Neural cell (in vitro differentiated cells): ENCODE measurements around the gene IL1A. TPM values are rescaled to one million over a fixed set of nuclear protein-coding genes. Genes with fewer than 3 reads are reported as not detected.

ENCODE experiments used
- H2AFZ ChIP-seq: fragments of 200-600, 300-800 bp; sonication (generic), shearing (Covaris generic); 2 replicates; pipeline ENCODE4 v1.6.0; 2014; ENCODE audit warnings: low read depth, mild to moderate bottlenecking, antibody characterized with exemption, low read length, moderate library complexity
- H3F3A ChIP-seq: fragments of 200-600 bp; shearing (Covaris generic); 2 replicates; pipeline ENCODE4 v1.6.1; 2016; ENCODE audit warnings: mild to moderate bottlenecking, moderate library complexity, mixed read lengths, antibody characterized with exemption, low read length; ENCODE audit not compliant: insufficient read depth, poor library complexity, severe bottlenecking
- H3K27ac ChIP-seq: fragments of 200-600, 300-800 bp; sonication (generic), shearing (Covaris generic); 2 replicates; pipeline ENCODE4 v1.5.1; 2014; ENCODE audit warnings: mild to moderate bottlenecking, low read length, moderate library complexity
- H3K27me3 ChIP-seq: fragments of 300-800, 200-600 bp; sonication (generic), shearing (Covaris generic); 2 replicates; pipeline ENCODE4 v1.6.0; 2014; ENCODE audit warnings: mild to moderate bottlenecking, low read depth, low read length, moderate library complexity; ENCODE audit not compliant: insufficient read depth
- H3K36me3 ChIP-seq: fragments of 300-800, 200-600 bp; sonication (generic), shearing (Covaris generic); 2 replicates; pipeline ENCODE4 v1.5.1; 2014; ENCODE audit warnings: mild to moderate bottlenecking, antibody characterized with exemption, low read length, moderate library complexity; ENCODE audit not compliant: insufficient read depth
- H3K4me2 ChIP-seq: fragments of 300-800, 200-600 bp; sonication (generic), shearing (Covaris generic); 2 replicates; pipeline ENCODE4 v1.6.0; 2014; ENCODE audit warnings: mild to moderate bottlenecking, low read length
- H3K4me3 ChIP-seq: fragments of 300-800, 200-600 bp; sonication (generic), shearing (Covaris generic); 2 replicates; pipeline ENCODE4 v1.5.1; 2014; ENCODE audit warnings: mild to moderate bottlenecking, low read length, moderate library complexity
- H3K79me2 ChIP-seq: fragments of 200-600 bp; shearing (Covaris generic); replicated peaks from 2 replicates; pipeline ENCODE4 v1.6.0; 2014; ENCODE audit warnings: mild to moderate bottlenecking, low read length, moderate library complexity; ENCODE audit not compliant: insufficient read depth
- H3K9ac ChIP-seq: fragments of 300-800, 200-600 bp; sonication (generic), shearing (Covaris generic); 2 replicates; pipeline ENCODE4 v1.6.1; 2016; ENCODE audit warnings: mild to moderate bottlenecking, low read length, mixed read lengths
- H3K9me2 ChIP-seq: fragments of 200-600 bp; shearing (Covaris generic); 2 replicates; pipeline ENCODE4 v1.6.1; 2016; ENCODE audit warnings: mild to moderate bottlenecking, low read length, mixed read lengths; ENCODE audit not compliant: insufficient read depth
- H3K9me3 ChIP-seq: fragments of 200-600, 300-800 bp; sonication (generic), shearing (Covaris generic); 2 replicates; pipeline ENCODE4 v1.6.1; 2016; ENCODE audit warnings: mild to moderate bottlenecking, mixed run types, low read length, moderate library complexity, mixed read lengths
- H4K20me1 ChIP-seq: fragments of 200-600 bp; shearing (Covaris generic); 2 replicates; pipeline ENCODE4 v1.6.1; 2016; ENCODE audit warnings: mild to moderate bottlenecking, mixed run types; ENCODE audit not compliant: insufficient read depth
- EP300 ChIP-seq: fragments of 450-650 bp; conservative IDR thresholded peaks from 2 replicates; pipeline ENCODE4 v1.6.1; 2014; ENCODE audit warnings: antibody characterized with exemption, mild to moderate bottlenecking, moderate library complexity; ENCODE audit not compliant: poor library complexity, severe bottlenecking
- EZH2 ChIP-seq: fragments of 200-600, 300-800 bp; shearing (Covaris generic), sonication (generic); IDR thresholded peaks from 2 replicates; pipeline ENCODE4 v1.6.1; 2014; ENCODE audit warnings: antibody characterized with exemption, low read length, borderline replicate concordance, mild to moderate bottlenecking; ENCODE audit not compliant: insufficient read depth, poor library complexity, severe bottlenecking
- MXI1 ChIP-seq: fragments of 450-650 bp; conservative IDR thresholded peaks from 2 replicates; pipeline ENCODE4 v1.6.1; 2014; ENCODE audit warnings: antibody characterized with exemption, mild to moderate bottlenecking; ENCODE audit not compliant: poor library complexity, severe bottlenecking
- POLR2AphosphoS5 ChIP-seq: IDR thresholded peaks from 2 replicates; pipeline ENCODE4 v1.6.1; 2012
- RAD21 ChIP-seq: fragments of 450-650 bp; conservative IDR thresholded peaks from 2 replicates; pipeline ENCODE4 v1.6.1; 2014; ENCODE audit warnings: antibody characterized with exemption, mild to moderate bottlenecking, moderate library complexity
- REST ChIP-seq: IDR thresholded peaks from 2 replicates; pipeline ENCODE4 v1.6.1; 2012; ENCODE audit warnings: borderline replicate concordance
- SMC3 ChIP-seq: fragments of 450-650 bp; conservative IDR thresholded peaks from 2 replicates; pipeline ENCODE4 v1.6.1; 2014; ENCODE audit warnings: antibody characterized with exemption, mild to moderate bottlenecking, moderate library complexity; ENCODE audit not compliant: poor library complexity
- TAF1 ChIP-seq: IDR thresholded peaks from 2 replicates; pipeline ENCODE4 v1.6.1; 2012; ENCODE audit warnings: low read depth
- polyA plus RNA-seq: library from polyadenylated mRNA; depleted of rRNA; stranded (reverse); fragments of >200 nt; gene quantifications from 2 replicates; pipeline ENCODE4 v1.2.3, GENCODE V29; 2014
- TF ChIP-seq, protein P1 (sequence below): fragments of 450-650 bp; IDR thresholded peaks from 2 replicates; pipeline ENCODE4 v1.5.1; 2014; ENCODE audit warnings: antibody characterized with exemption, mild to moderate bottlenecking, moderate library complexity; ENCODE audit not compliant: poor library complexity, severe bottlenecking

The IL1A gene
- polyA plus RNA-seq, 1 donor from 2014 or later = 0.14 TPM

- no peaks in the 10 kb centered on the region for H3K9me2 ChIP-seq
- no peaks in the 10 kb centered on the region for H4K20me1 ChIP-seq
- H3K27me3 ChIP-seq = no peaks in the 10 kb centered on the region
- H3K4me2 ChIP-seq = no peak overlapping the region
- H3K4me3 ChIP-seq = no peak overlapping the region
- H3F3A ChIP-seq = no peaks in the 10 kb centered on the region
- no peak overlapping the region for H3K9ac ChIP-seq
- TF ChIP-seq MXI1 (no peak), RAD21 (no peak), POLR2AphosphoS5 (no peak), EP300 (no peak), REST (no peak), TAF1 (no peak), SMC3 (no peak), EZH2 (no peak)
- TF ChIP-seq, protein P1, sequence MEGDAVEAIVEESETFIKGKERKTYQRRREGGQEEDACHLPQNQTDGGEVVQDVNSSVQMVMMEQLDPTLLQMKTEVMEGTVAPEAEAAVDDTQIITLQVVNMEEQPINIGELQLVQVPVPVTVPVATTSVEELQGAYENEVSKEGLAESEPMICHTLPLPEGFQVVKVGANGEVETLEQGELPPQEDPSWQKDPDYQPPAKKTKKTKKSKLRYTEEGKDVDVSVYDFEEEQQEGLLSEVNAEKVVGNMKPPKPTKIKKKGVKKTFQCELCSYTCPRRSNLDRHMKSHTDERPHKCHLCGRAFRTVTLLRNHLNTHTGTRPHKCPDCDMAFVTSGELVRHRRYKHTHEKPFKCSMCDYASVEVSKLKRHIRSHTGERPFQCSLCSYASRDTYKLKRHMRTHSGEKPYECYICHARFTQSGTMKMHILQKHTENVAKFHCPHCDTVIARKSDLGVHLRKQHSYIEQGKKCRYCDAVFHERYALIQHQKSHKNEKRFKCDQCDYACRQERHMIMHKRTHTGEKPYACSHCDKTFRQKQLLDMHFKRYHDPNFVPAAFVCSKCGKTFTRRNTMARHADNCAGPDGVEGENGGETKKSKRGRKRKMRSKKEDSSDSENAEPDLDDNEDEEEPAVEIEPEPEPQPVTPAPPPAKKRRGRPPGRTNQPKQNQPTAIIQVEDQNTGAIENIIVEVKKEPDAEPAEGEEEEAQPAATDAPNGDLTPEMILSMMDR = no peak
- no peak overlapping the region for H2AFZ ChIP-seq
- H3K9me3 ChIP-seq = no peaks in the 10 kb centered on the region
- no peak overlapping the region for H3K27ac ChIP-seq
- no peaks in the 10 kb centered on the region for H3K79me2 ChIP-seq
- H3K36me3 ChIP-seq = no peaks in the 10 kb centered on the region
Observed at GRCh38 chr2:112772322-112772721, 12.0 kb downstream of the IL1A start.

- no peak overlapping the region for H3K4me2 ChIP-seq
- peaks cover under 1% of the 10 kb centered on the region for H3K79me2 ChIP-seq
- no peaks in the 10 kb centered on the region for H3K36me3 ChIP-seq
- no peaks in the 10 kb centered on the region for H4K20me1 ChIP-seq
- no peak overlapping the region for H3K27ac ChIP-seq
- H3K4me3 ChIP-seq = no peak overlapping the region
- H3K27me3 ChIP-seq = no peaks in the 10 kb centered on the region
- no peak overlapping the region for H2AFZ ChIP-seq
- no peaks in the 10 kb centered on the region for H3K9me3 ChIP-seq
- no peaks in the 10 kb centered on the region for H3K9me2 ChIP-seq
- H3K9ac ChIP-seq = no peak overlapping the region
- H3F3A ChIP-seq = no peaks in the 10 kb centered on the region
- TF ChIP-seq EZH2 = no peak
- TF ChIP-seq REST = no peak
- TF ChIP-seq EP300 = no peak
- TF ChIP-seq, protein P1 = no peak
- TF ChIP-seq TAF1 = no peak
- TF ChIP-seq POLR2AphosphoS5 = no peak
- TF ChIP-seq MXI1 = no peak
- TF ChIP-seq RAD21 = no peak
- no peak for TF ChIP-seq SMC3
Observed at GRCh38 chr2:112768432-112768831, 15.9 kb downstream of the IL1A start.
